Nephron progenitor cell (in vitro differentiated cells): ENCODE measurements around the gene MLXIPL.
A peak's percentile ranks its signal among the peaks of the same experiment; 100 is the strongest.
"Not testable (repeated sequence)": the region's sequence is repeated elsewhere in the genome, so short reads cannot be mapped to it uniquely, and the experiment has no call there.

Source experiments
- DNase-seq: peaks from one replicate; pipeline ENCODE4 v3.0.0; 2021
- H3K27ac Mint-ChIP-seq: 2 replicates; pipeline ENCODE4 v1.8.0; 2021; ENCODE audit warnings: mild to moderate bottlenecking, moderate library complexity, mixed read lengths
- H3K27me3 Mint-ChIP-seq: 2 replicates; pipeline ENCODE4 v1.8.0; 2021; ENCODE audit warnings: mild to moderate bottlenecking, low read depth, mixed read lengths; ENCODE audit not compliant: poor library complexity
- H3K36me3 Mint-ChIP-seq: 2 replicates; pipeline ENCODE4 v1.8.0; 2021; ENCODE audit warnings: low read depth, mixed read lengths
- H3K4me1 Mint-ChIP-seq: 2 replicates; pipeline ENCODE4 v1.8.0; 2021; ENCODE audit warnings: mixed read lengths
- H3K4me3 Mint-ChIP-seq: 2 replicates; pipeline ENCODE4 v1.8.0; 2021; ENCODE audit warnings: mild to moderate bottlenecking, moderate library complexity, mixed read lengths
- H3K9me3 Mint-ChIP-seq: 2 replicates; pipeline ENCODE4 v1.8.0; 2021; ENCODE audit warnings: mild to moderate bottlenecking, moderate library complexity, mixed read lengths
- CTCF ChIP-seq: fragments of 200-600 bp; sonication (generic); IDR thresholded peaks from 2 replicates; pipeline ENCODE4 v1.5.0; 2021; ENCODE audit warnings: antibody characterized with exemption

Gene MLXIPL

GRCh38 chr7:73595358-73595757 lies 29.0 kb downstream of the MLXIPL start:
- peaks cover 6% of the 10 kb centered on the region for H3K4me1 Mint-ChIP-seq
- no peak for DNase-seq
- H3K27me3 Mint-ChIP-seq, result peaks cover 24% of the 10 kb centered on the region
- no peak overlapping the region for H3K4me3 Mint-ChIP-seq
- TF ChIP-seq CTCF, result no peak
- no peak overlapping the region for H3K27ac Mint-ChIP-seq
- H3K36me3 Mint-ChIP-seq, result no peaks in the 10 kb centered on the region
- H3K9me3 Mint-ChIP-seq, result no peaks in the 10 kb centered on the region

- Mint-ChIP-seq H3K4me1 (peaks cover 6% of the 10 kb centered on the region), H3K4me3 (no peak overlapping the region), H3K27me3 (peaks cover 21% of the 10 kb centered on the region), H3K9me3 (no peaks in the 10 kb centered on the region), H3K36me3 (no peaks in the 10 kb centered on the region), H3K27ac (no peak overlapping the region)
- DNase-seq, result no peak
- TF ChIP-seq CTCF, result no peak
Measured at GRCh38 chr7:73593207-73594045, 30.9 kb downstream of the MLXIPL start.

GRCh38 chr7:73586911-73587310 lies 37.4 kb downstream of the MLXIPL start:
- Mint-ChIP-seq H3K27me3 (peaks cover 21% of the 10 kb centered on the region), H3K9me3 (no peaks in the 10 kb centered on the region), H3K36me3 (no peaks in the 10 kb centered on the region), H3K4me3 (peak overlapping the region; percentile 1), H3K27ac (peak overlapping the region; percentile 31), H3K4me1 (peaks cover 17% of the 10 kb centered on the region)
- DNase-seq, result no peak
- no peak for TF ChIP-seq CTCF

- H3K27ac Mint-ChIP-seq, result no peak overlapping the region
- H3K9me3 Mint-ChIP-seq, result no peaks in the 10 kb centered on the region
- TF ChIP-seq CTCF, result no peak
- H3K4me3 Mint-ChIP-seq, result no peak overlapping the region
- H3K36me3 Mint-ChIP-seq, result no peaks in the 10 kb centered on the region
- no peak for DNase-seq
- H3K4me1 Mint-ChIP-seq, result peaks cover 23% of the 10 kb centered on the region
- H3K27me3 Mint-ChIP-seq, result peaks cover 17% of the 10 kb centered on the region
Measured at GRCh38 chr7:73585196-73585595, 39.1 kb downstream of the MLXIPL start.

- no peak for TF ChIP-seq CTCF
- no peak overlapping the region for H3K27ac Mint-ChIP-seq
- no peak for DNase-seq
- no peak overlapping the region for H3K4me3 Mint-ChIP-seq
- no peaks in the 10 kb centered on the region for H3K36me3 Mint-ChIP-seq
- no peaks in the 10 kb centered on the region for H3K9me3 Mint-ChIP-seq
- H3K4me1 Mint-ChIP-seq, result peaks cover 34% of the 10 kb centered on the region
- peaks cover 15% of the 10 kb centered on the region for H3K27me3 Mint-ChIP-seq
Measured at GRCh38 chr7:73582664-73583202, 41.6 kb downstream of the MLXIPL start.

- H3K27ac Mint-ChIP-seq, H3K4me3 Mint-ChIP-seq, H3K36me3 Mint-ChIP-seq, H3K9me3 Mint-ChIP-seq, DNase-seq: not testable (repeated sequence)
- peaks cover 41% of the 10 kb centered on the region for H3K4me1 Mint-ChIP-seq
- H3K27me3 Mint-ChIP-seq, result peaks cover 12% of the 10 kb centered on the region
Measured at GRCh38 chr7:73581006-73581405, 43.3 kb downstream of the MLXIPL start.
